HAP-1 (cell line): ENCODE measurements around the gene GAPT.

Source experiments
- DNase-seq, 2 experiments: peaks; one replicate each; pipeline ENCODE4 v3.0.0-alpha.2; 2016 to 2020; ENCODE audit warnings: low spot score in 2 of 2
- H3K27me3 ChIP-seq: fragments of 250-450 bp; sonication (Bioruptor Pico); 2 replicates; pipeline ENCODE4 v1.5.1; 2020; ENCODE audit warnings: low read depth, mild to moderate bottlenecking, moderate library complexity
- H3K36me3 ChIP-seq: fragments of 250-450 bp; sonication (Bioruptor Pico); replicated peaks from 2 replicates; pipeline ENCODE4 v1.5.1; 2020; ENCODE audit warnings: mild to moderate bottlenecking
- H3K4me1 ChIP-seq: fragments of 250-450 bp; sonication (Bioruptor Pico); 2 replicates; pipeline ENCODE4 v1.5.1; 2020; ENCODE audit warnings: mild to moderate bottlenecking
- H3K4me3 ChIP-seq: fragments of 250-450 bp; sonication (Bioruptor Pico); 2 replicates; pipeline ENCODE4 v1.5.1; 2020; ENCODE audit warnings: mild to moderate bottlenecking, moderate library complexity
- H3K9me3 ChIP-seq: fragments of 250-450 bp; sonication (Bioruptor Pico); 2 replicates; pipeline ENCODE4 v1.5.1; 2020; ENCODE audit warnings: mild to moderate bottlenecking, moderate library complexity
- in situ Hi-C: fragments of 300-500 bp; cut with MboI; formaldehyde crosslinking; loops from 3 replicates; pipeline ENCODE4 v1.14.3; 2020; ENCODE audit warnings: low sequenced_read_pairs, inconsistent platforms, mixed read lengths

GAPT gene

DNA sequence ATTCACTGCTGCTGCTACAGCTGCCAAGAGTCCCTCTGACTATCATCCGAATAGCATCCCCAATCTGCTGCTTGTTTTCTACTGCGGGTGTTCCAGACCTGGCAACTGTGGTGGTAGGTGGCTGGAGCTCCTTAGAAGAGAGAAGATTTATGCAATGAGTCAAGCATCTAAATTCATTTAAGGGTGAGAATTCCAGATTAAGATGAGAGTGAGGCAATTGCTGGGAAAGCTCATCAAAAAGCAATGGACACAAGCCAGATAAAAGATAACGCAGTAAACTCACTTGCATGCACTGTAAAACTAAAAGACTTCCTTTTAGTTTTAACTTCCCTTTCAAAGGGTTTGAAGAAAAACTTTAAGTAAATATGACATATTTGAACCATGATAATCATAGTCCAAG lies 35.2 kb upstream of the GAPT start:
- in situ Hi-C loops = loop anchor here (25.0 kb wide), 1 partner anchor 669 kb away; no protein-coding TSS in a partner anchor
- no peak for DNase-seq
- peaks cover 12% of the 10 kb centered on the region for H3K4me1 ChIP-seq
- H3K36me3 ChIP-seq = peaks cover 7% of the 10 kb centered on the region; the same call in 1 of the 2 replicates
- no peak overlapping the region for H3K4me3 ChIP-seq
- H3K9me3 ChIP-seq = no peaks in the 10 kb centered on the region
- H3K27me3 ChIP-seq = no peaks in the 10 kb centered on the region

DNA sequence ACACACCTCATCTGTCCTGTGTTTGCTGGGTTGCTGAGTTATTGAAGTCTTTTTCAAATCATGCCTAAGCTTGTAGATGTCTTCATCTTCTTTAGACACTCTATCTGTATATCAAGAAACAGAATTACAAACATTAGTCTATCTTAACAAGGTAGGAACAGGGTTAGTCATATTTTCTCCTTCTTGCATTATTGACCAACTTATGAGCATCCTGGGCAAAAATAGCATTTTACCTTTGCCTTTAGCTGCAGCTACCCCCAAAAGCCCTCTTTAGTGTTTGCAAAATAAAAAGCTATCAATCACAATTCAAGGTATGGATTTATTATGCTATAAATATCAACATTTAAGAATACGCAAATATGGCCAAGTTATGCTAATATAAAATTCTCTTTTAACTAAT lies 34.7 kb upstream of the GAPT start:
- Histone ChIP-seq H3K9me3 (no peaks in the 10 kb centered on the region), H3K4me1 (peaks cover 12% of the 10 kb centered on the region), H3K27me3 (no peaks in the 10 kb centered on the region), H3K36me3 (peaks cover 7% of the 10 kb centered on the region; the same call in 1 of the 2 replicates), H3K4me3 (no peak overlapping the region)
- DNase-seq = no peak
- in situ Hi-C loops = loop anchor here (25.0 kb wide), 1 partner anchor 669 kb away; no protein-coding TSS in a partner anchor

GRCh38 chr5:58457050-58457449 lies 34.2 kb upstream of the GAPT start:
- DNase-seq = no peak
- H3K9me3 ChIP-seq = no peaks in the 10 kb centered on the region
- in situ Hi-C loops = loop anchor here (25.0 kb wide), 1 partner anchor 670 kb away; no protein-coding TSS in a partner anchor
- no peak overlapping the region for H3K4me3 ChIP-seq
- H3K4me1 ChIP-seq = peaks cover 16% of the 10 kb centered on the region
- no peaks in the 10 kb centered on the region for H3K27me3 ChIP-seq
- peaks cover 7% of the 10 kb centered on the region; the same call in 1 of the 2 replicates for H3K36me3 ChIP-seq

GRCh38 chr5:58458141-58458742 lies 33.0 kb upstream of the GAPT start:
- Histone ChIP-seq H3K9me3 (no peaks in the 10 kb centered on the region), H3K27me3 (no peaks in the 10 kb centered on the region), H3K36me3 (peaks cover 7% of the 10 kb centered on the region; the same call in 1 of the 2 replicates), H3K4me1 (peaks cover 19% of the 10 kb centered on the region), H3K4me3 (peak overlapping the region; percentile 64)
- in situ Hi-C loops = loop anchor here (25.0 kb wide), 1 partner anchor 671 kb away; no protein-coding TSS in a partner anchor
- DNase-seq = no peak

- in situ Hi-C loops = loop anchor here (25.0 kb wide), 1 partner anchor 671 kb away; no protein-coding TSS in a partner anchor
- DNase-seq = peak in 1 of 2 experiments; percentile 5
- Histone ChIP-seq H3K27me3 (no peaks in the 10 kb centered on the region), H3K4me1 (peaks cover 19% of the 10 kb centered on the region), H3K36me3 (peaks cover 7% of the 10 kb centered on the region; the same call in 1 of the 2 replicates), H3K4me3 (peak overlapping the region; percentile 64), H3K9me3 (no peaks in the 10 kb centered on the region)
Measured at GRCh38 chr5:58458743-58459145, 32.5 kb upstream of the GAPT start.

DNA sequence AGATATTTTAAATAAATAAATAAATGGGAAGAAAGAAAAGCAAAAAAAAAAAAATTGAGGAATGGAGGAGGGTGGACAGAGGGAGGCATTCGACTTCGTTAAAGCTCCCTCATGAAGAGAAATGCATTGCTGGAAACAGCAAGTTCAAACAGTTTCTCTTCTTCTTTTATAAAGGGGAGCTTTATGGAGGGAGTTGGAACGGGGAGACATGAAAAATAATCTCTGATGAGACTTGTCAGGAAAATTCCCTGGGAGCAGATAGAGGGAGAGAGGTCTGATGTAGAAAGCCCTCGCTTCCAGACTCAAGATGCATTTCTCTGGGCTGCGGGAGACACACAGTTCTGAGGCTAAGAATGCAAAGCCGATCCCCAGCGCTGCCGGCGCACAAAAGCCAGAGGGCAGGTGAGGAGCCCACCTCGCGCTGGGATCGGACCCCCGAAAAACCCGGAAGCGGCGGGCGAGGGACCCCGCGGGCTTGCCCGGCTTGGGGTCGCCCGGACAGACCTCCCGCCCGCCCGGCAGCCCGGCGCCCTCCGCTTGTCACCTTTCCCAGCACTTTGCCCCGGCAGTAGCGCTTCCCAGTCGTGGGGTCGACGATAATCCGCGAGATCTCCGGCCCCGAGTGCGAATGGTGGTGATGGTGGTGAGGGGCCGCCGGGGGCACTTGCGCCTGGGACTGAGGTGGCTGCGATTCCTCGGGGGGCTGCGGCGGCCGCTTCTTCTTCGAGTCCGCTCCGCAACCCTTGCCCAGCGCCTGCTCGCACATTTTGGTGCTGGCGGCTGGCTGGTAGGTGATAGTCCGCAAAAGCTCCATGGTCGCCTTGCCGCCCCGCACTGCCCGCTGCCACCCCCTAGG lies 31.9 kb upstream of the GAPT start:
- H3K36me3 ChIP-seq = peaks cover 7% of the 10 kb centered on the region; the same call in 1 of the 2 replicates
- in situ Hi-C loops = loop anchor here (10.0 to 25.0 kb wide), 3 partner anchors 672 to 1155 kb away; no protein-coding TSS in a partner anchor
- no peaks in the 10 kb centered on the region for H3K9me3 ChIP-seq
- H3K4me3 ChIP-seq = peak overlapping the region; percentile 64
- H3K4me1 ChIP-seq = peaks cover 19% of the 10 kb centered on the region
- peak in 1 of 2 experiments; percentile 41 for DNase-seq
- H3K27me3 ChIP-seq = no peaks in the 10 kb centered on the region

DNA sequence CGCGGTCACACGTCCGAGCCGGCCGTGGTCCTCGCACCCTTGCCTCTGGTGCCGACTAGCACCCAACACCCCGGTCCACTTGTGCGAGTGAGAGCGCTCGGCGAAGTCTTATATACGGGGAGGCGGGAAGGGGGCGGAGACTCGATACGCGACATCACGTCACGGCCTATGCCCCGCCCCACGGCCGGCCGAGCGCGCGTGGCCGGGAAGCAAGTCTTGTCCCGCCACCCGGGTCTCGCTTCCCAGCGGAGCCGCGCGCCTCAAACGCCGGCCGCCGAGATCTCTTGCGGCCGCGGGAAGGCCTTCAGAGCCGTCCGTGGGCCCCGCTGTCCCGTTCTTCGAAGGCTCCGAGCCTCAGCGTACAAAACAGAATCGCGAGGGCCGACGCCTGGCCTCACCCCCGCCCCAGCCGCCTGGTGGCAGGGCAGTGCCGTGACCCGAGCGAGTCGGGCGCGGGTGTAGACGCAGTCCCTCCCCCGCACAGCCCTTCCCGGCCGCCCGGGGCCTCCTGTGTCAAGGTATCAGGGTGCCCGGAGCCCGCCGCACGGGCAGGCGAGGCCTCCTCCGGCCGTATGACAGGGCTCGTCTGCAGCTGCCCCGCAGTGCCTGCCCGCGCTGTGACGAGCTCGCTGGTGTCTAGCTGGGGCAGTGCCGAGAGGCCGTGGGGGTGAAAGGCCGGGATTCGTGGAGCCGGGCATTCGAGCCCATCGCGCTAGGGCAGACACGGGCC lies 31.1 kb upstream of the GAPT start, which contains the start of gene PLK2:
Gene PLK2 (minus strand): TSS at position 85 of the 730 bp plus-strand sequence. CDS start 127 bp downstream, outside the sequence.
- in situ Hi-C loops = loop anchor here (10.0 to 25.0 kb wide), 3 partner anchors 673 to 1155 kb away; no protein-coding TSS in a partner anchor
- peak within 1 kb of the TSS; percentile 64 for H3K4me3 ChIP-seq

DNA sequence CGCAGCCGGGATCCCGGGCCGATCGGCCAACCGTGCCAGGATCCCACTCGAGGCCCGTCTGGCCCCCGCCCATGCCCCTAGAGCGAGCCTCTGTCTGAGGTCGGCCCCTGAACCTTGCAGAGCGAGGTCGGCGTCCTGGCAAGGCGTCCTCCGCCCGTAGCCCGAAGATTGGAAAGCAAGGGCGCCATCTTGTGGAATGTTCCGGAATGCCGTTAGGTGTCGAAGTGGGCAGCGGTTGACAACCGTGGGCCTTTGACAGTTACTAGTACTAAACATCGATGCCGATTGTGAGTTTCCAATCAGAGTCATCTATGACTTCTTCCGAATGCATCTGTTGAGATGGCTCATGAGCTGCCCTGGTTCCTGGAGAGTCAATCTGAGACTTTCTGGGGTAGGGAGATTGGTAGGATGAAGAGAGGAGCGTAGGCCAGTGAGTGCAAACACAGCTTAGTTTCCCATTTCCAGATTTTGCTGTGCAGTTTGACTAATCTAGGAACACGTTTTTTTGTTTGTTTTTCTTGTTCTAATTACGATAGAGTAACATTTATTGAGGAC lies 30.4 kb upstream of the GAPT start:
- Histone ChIP-seq H3K27me3 (no peaks in the 10 kb centered on the region), H3K4me3 (peak overlapping the region; percentile 64), H3K36me3 (peaks cover 4% of the 10 kb centered on the region; the same call in 1 of the 2 replicates), H3K4me1 (peaks cover 19% of the 10 kb centered on the region), H3K9me3 (no peaks in the 10 kb centered on the region)
- in situ Hi-C loops = loop anchor here (10.0 to 25.0 kb wide), 3 partner anchors 674 to 1156 kb away; no protein-coding TSS in a partner anchor
- DNase-seq = peak; percentile 72 to 93

More for the DNA sequence above, 31.1 kb upstream of the GAPT start, which contains the start of gene PLK2:
- peaks cover 7% of the 10 kb centered on the region; the same call in 1 of the 2 replicates for H3K36me3 ChIP-seq
- peaks cover 19% of the 10 kb centered on the region for H3K4me1 ChIP-seq
- DNase-seq = peak; percentile 47 to 89
- H3K9me3 ChIP-seq = no peaks in the 10 kb centered on the region
- H3K27me3 ChIP-seq = no peaks in the 10 kb centered on the region

- DNase-seq = peak; percentile 61
- Histone ChIP-seq H3K27me3 (no peaks in the 10 kb centered on the region), H3K4me1 (peaks cover 19% of the 10 kb centered on the region), H3K4me3 (no peak overlapping the region), H3K9me3 (no peaks in the 10 kb centered on the region), H3K36me3 (no peaks in the 10 kb centered on the region)
- in situ Hi-C loops = loop anchor here (10.0 to 25.0 kb wide), 3 partner anchors 675 to 1157 kb away; no protein-coding TSS in a partner anchor
Measured at GRCh38 chr5:58462154-58462553, 29.1 kb upstream of the GAPT start.

DNA sequence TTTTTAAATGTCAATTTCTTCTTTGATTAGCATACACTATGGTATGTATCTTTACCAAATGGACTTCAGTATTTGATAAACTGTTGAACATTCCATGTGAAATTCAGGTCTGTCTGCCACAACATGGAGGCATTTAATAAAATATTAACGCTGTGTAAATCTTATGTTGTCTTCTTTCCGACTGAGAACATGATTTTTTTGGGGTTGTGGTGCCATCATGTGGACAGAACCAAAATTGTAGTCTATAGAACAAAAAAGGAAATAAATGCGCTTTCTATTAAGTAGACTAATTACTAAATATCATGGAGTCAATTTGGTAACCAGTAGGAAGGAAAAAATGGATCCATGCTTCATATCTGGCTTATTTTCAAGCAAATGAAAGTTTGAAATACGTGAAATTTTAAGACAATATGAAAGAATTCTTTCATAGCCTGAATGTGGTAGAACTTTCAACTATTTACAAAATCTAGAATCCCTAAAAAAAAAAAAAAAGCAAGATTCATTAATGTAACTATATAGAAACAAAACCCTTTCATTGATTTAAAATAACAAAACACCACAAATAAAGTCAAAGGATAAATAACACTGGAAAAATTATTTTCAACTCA lies 28.5 kb upstream of the GAPT start:
- Histone ChIP-seq H3K27me3 (no peaks in the 10 kb centered on the region), H3K9me3 (no peaks in the 10 kb centered on the region), H3K4me1 (peaks cover 19% of the 10 kb centered on the region), H3K4me3 (no peak overlapping the region), H3K36me3 (no peaks in the 10 kb centered on the region)
- DNase-seq = peak; percentile 46 to 50
- in situ Hi-C loops = loop anchor here (10.0 to 25.0 kb wide), 3 partner anchors 675 to 1158 kb away; no protein-coding TSS in a partner anchor

- in situ Hi-C loops = loop anchor here (10.0 to 25.0 kb wide), 3 partner anchors 680 to 1162 kb away; no protein-coding TSS in a partner anchor
- H3K4me1 ChIP-seq = peaks cover 4% of the 10 kb centered on the region; the same call in 1 of the 2 replicates
- H3K36me3 ChIP-seq = no peaks in the 10 kb centered on the region
- no peak overlapping the region for H3K4me3 ChIP-seq
- no peak for DNase-seq
- no peaks in the 10 kb centered on the region for H3K27me3 ChIP-seq
- no peaks in the 10 kb centered on the region for H3K9me3 ChIP-seq
Measured at GRCh38 chr5:58466939-58467338, 24.3 kb upstream of the GAPT start.

- no peak overlapping the region for H3K4me3 ChIP-seq
- no peak for DNase-seq
- in situ Hi-C loops = loop anchor here (10.0 to 25.0 kb wide), 3 partner anchors 683 to 1165 kb away; no protein-coding TSS in a partner anchor
- no peaks in the 10 kb centered on the region for H3K27me3 ChIP-seq
- H3K4me1 ChIP-seq = no peaks in the 10 kb centered on the region
- no peaks in the 10 kb centered on the region for H3K36me3 ChIP-seq
- no peaks in the 10 kb centered on the region for H3K9me3 ChIP-seq
Measured at GRCh38 chr5:58469896-58470295, 21.3 kb upstream of the GAPT start.
